Skeletal muscle satellite cell (primary cell): ENCODE results near the gene GDF7.

Experiments
- H3K27me3 ChIP-seq: 2 replicates; pipeline ENCODE4 v1.7.0; 2013; ENCODE audit warnings: low read length; ENCODE audit not compliant: control insufficient read depth, insufficient read depth
- H3K36me3 ChIP-seq: 2 replicates; pipeline ENCODE4 v1.7.0; 2013; ENCODE audit warnings: mild to moderate bottlenecking, control low read depth, low read length; ENCODE audit not compliant: insufficient read depth
- H3K4me1 ChIP-seq: 2 replicates; pipeline ENCODE4 v1.7.0; 2013; ENCODE audit warnings: low read length; ENCODE audit not compliant: control insufficient read depth, insufficient read depth
- H3K4me2 ChIP-seq: 2 replicates; pipeline ENCODE4 v1.7.0; 2013; ENCODE audit warnings: mild to moderate bottlenecking, low read length
- H3K4me3 ChIP-seq: 2 replicates; pipeline ENCODE4 v1.7.0; 2013; ENCODE audit warnings: low read length
- H3K9ac ChIP-seq: 2 replicates; pipeline ENCODE4 v1.7.0; 2013; ENCODE audit warnings: mild to moderate bottlenecking, low read depth, low read length, moderate library complexity
- H3K9me3 ChIP-seq: replicated peaks from 2 replicates; pipeline ENCODE4 v1.7.0; 2013; ENCODE audit warnings: mild to moderate bottlenecking, control low read depth, low read length

The GDF7 gene

GRCh38 chr2:20671736-20672080 is 4.8 kb downstream of the GDF7 start:
- no peaks in the 10 kb centered on the region for H3K9me3 ChIP-seq
- H3K4me2 ChIP-seq, result no peak overlapping the region
- no peaks in the 10 kb centered on the region for H3K36me3 ChIP-seq
- peaks cover 66% of the 10 kb centered on the region for H3K27me3 ChIP-seq
- H3K9ac ChIP-seq, result no peak overlapping the region
- H3K4me3 ChIP-seq, result no peak overlapping the region
- peaks cover 12% of the 10 kb centered on the region for H3K4me1 ChIP-seq

DNA sequence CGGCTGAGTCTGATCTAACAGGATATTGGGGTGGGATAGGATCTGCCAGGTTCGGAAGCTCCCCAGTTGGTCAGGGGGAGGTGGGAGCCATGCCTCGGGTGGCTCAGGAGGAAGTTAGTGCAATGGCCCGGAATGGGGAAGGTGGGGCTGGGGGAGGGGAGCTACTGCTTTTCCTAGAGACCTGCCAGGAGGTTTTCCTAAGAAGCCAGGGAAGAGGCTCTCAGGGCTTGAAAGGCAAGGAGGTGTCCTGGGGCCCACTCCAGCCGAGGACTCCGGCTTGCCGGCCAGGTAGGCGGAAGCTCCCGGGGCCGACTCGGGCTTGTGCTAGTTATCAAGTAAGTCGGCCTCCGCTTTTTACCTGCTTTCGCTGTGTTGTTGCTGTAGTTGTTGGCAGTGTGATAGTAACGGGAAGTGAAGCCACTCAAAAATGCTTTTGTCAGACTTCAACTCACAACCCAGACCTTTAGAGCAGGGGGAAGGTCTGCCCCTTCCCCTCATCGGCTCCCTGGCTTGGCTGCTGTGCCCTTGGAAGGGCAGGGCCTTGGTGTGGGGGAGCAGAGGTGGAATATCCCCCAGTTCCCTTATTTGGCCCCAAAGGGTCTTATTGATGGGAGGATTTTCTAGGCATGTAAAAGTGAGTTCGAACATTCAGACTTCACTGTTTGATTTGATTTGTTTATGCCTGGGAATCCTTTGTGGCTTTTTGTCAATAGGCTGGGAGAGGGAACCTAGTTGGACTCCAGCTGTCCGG is 5.4 kb downstream of the GDF7 start:
- H3K4me1 ChIP-seq, result peaks cover 11% of the 10 kb centered on the region
- no peak overlapping the region for H3K4me2 ChIP-seq
- H3K9me3 ChIP-seq, result no peaks in the 10 kb centered on the region
- H3K9ac ChIP-seq, result no peak overlapping the region
- H3K36me3 ChIP-seq, result no peaks in the 10 kb centered on the region
- H3K27me3 ChIP-seq, result peaks cover 66% of the 10 kb centered on the region
- H3K4me3 ChIP-seq, result no peak overlapping the region

- peaks cover 11% of the 10 kb centered on the region for H3K4me1 ChIP-seq
Measured at GRCh38 chr2:20673686-20674308, 6.9 kb downstream of the GDF7 start.

DNA sequence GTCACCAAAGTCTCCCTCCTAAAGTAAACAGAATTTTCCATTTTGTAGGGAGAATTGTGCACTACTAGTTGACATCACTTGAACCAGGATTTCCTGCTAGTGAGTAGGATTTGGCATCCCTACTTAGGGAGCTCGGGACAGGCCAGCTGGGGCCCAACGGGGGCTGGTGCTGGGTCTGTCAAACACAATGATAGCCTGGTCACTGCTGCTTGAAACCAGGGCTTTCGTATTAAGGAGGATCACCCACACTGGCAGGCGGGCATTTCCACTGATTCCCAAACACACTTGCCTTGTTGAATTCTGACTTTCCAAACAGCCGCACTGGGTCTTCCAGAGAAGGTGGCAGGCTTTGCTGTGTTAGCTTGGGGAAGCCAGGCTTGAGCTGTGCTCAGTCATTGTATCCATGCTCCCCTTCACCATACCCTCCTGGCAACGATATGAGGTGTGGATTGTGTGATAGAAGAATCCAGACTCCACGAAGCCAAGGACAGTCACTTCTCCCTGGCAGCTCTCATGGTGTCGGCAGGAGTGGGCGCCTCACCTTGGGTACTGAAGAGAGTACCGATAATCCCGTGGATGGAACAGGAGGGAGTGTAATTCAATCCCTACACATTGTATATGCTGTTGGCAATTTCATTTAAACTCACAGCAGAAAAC is 7.5 kb downstream of the GDF7 start:
- Histone ChIP-seq H3K36me3 (no peaks in the 10 kb centered on the region), H3K4me3 (no peak overlapping the region), H3K9me3 (no peaks in the 10 kb centered on the region), H3K9ac (no peak overlapping the region), H3K4me2 (no peak overlapping the region), H3K27me3 (peaks cover 45% of the 10 kb centered on the region), H3K4me1 (peaks cover 11% of the 10 kb centered on the region)

More at GRCh38 chr2:20673686-20674308, 6.9 kb downstream of the GDF7 start:
- Histone ChIP-seq H3K9ac (no peak overlapping the region), H3K36me3 (no peaks in the 10 kb centered on the region), H3K27me3 (peaks cover 52% of the 10 kb centered on the region), H3K4me2 (no peak overlapping the region), H3K4me3 (no peak overlapping the region), H3K9me3 (no peaks in the 10 kb centered on the region)

DNA sequence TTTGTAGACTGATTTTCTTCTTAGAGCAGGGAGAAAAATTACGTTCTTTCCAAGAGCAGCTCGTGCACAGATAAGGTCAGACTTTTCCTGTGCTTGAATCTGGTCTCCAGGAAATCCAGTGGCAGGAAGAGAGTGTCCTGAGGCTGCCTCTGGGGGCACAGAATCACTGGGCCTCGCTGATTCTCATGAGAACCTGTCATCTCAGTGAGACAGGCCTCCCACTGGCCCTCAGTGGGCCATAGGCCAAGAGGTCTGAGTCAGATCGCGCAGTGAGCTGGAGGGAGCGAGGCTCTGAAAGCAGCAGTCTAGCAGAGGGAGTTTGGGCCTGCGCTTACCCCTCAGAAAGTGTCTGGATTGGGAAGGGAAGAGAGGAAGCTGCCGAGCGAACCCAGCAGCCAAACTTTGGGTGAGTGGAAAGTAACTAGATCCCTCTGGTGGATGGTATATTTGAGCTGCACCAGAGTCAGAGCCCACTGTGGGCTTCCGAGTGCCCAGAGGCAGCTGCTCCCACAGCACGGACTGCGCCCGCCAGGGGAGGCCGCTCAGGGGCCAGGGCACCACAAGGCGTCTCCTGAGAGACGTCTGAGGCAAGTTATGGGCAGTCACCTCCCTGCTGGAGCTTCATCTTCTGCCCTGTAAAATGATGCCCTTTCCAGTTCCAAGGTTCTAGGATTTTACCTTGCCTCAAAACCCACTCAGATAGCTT is 8.2 kb downstream of the GDF7 start:
- Histone ChIP-seq H3K4me1 (peaks cover 11% of the 10 kb centered on the region), H3K9ac (no peak overlapping the region), H3K27me3 (peaks cover 38% of the 10 kb centered on the region), H3K9me3 (no peaks in the 10 kb centered on the region), H3K36me3 (no peaks in the 10 kb centered on the region), H3K4me2 (no peak overlapping the region), H3K4me3 (no peak overlapping the region)

GRCh38 chr2:20675701-20676352 is 8.9 kb downstream of the GDF7 start:
- no peak overlapping the region for H3K4me2 ChIP-seq
- H3K36me3 ChIP-seq, result no peaks in the 10 kb centered on the region
- H3K4me1 ChIP-seq, result peaks cover 11% of the 10 kb centered on the region
- H3K27me3 ChIP-seq, result peaks cover 31% of the 10 kb centered on the region
- no peak overlapping the region for H3K9ac ChIP-seq
- no peaks in the 10 kb centered on the region for H3K9me3 ChIP-seq
- H3K4me3 ChIP-seq, result no peak overlapping the region

DNA sequence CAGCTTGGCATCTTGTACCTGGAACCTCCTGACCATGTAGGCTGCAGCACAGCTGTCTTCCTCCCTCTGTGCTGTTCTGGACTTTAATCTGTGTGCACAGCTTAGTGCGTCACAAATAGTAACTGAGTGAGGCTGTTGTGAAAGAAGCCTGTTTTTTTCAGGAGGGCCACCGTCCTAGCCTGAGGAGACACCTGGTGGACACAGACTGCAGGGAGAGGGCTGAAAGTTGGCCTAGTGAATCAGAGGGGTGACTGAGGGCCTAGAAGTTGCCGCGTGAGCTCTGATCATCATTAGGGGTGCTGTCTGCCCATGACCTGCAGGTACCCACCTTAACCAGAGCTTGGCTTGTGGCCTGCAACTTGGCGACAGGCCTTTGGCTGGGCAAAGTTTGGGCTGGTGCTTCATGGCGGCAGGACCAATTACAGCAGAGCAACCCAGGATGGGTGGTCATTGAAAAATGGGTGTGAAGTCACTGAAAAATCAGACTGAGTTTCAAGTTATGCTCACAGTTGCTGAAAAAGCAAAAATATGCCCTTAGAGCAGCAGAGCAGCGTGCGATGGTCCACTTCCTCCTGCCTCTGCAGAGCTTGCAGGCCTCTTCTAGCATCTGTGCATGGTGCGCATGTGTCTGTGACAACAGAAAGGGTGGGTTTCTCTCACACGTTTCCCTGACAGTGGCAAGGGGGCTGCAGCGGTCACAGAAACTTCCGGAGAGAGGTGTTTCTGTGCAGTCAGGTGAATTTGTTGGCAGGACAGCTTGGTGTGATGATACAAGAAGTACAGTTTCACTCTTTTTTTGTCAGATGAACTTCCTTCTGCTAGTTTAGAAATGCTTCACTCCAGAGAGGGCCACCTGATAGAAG is 9.6 kb downstream of the GDF7 start:
- no peaks in the 10 kb centered on the region for H3K36me3 ChIP-seq
- H3K4me2 ChIP-seq, result no peak overlapping the region
- no peak overlapping the region for H3K9ac ChIP-seq
- H3K9me3 ChIP-seq, result no peaks in the 10 kb centered on the region
- H3K4me1 ChIP-seq, result peaks cover 11% of the 10 kb centered on the region
- H3K4me3 ChIP-seq, result no peak overlapping the region
- peaks cover 24% of the 10 kb centered on the region for H3K27me3 ChIP-seq

GRCh38 chr2:20677301-20678085 is 10.5 kb downstream of the GDF7 start:
- Histone ChIP-seq H3K9me3 (no peaks in the 10 kb centered on the region), H3K27me3 (peaks cover 15% of the 10 kb centered on the region), H3K4me3 (no peak overlapping the region), H3K9ac (no peak overlapping the region), H3K4me1 (peaks cover 11% of the 10 kb centered on the region), H3K4me2 (no peak overlapping the region), H3K36me3 (no peaks in the 10 kb centered on the region)

- H3K4me2 ChIP-seq, result no peak overlapping the region
- H3K4me1 ChIP-seq, result peaks cover 11% of the 10 kb centered on the region
- H3K9ac ChIP-seq, result no peak overlapping the region
- no peak overlapping the region for H3K4me3 ChIP-seq
- H3K9me3 ChIP-seq, result no peaks in the 10 kb centered on the region
- H3K36me3 ChIP-seq, result no peaks in the 10 kb centered on the region
- peaks cover 9% of the 10 kb centered on the region for H3K27me3 ChIP-seq
Measured at GRCh38 chr2:20678086-20678395, 11.1 kb downstream of the GDF7 start.

GRCh38 chr2:20678780-20679179 is 11.8 kb downstream of the GDF7 start:
- H3K9me3 ChIP-seq, result no peaks in the 10 kb centered on the region
- H3K27me3 ChIP-seq, result peaks cover 2% of the 10 kb centered on the region

More at GRCh38 chr2:20678780-20679179, 11.8 kb downstream of the GDF7 start:
- no peak overlapping the region for H3K4me3 ChIP-seq
- no peak overlapping the region for H3K4me2 ChIP-seq
- peaks cover 11% of the 10 kb centered on the region for H3K4me1 ChIP-seq
- no peaks in the 10 kb centered on the region for H3K36me3 ChIP-seq
- H3K9ac ChIP-seq, result no peak overlapping the region
